GM12891 (cell line): ENCODE results near the gene OPCML.

Experiments
- POLR2A ChIP-seq: IDR thresholded peaks from 2 replicates; pipeline ENCODE4 v1.6.1; 2011; ENCODE audit warnings: low read depth, low read length, control low read depth
- POLR2AphosphoS5 ChIP-seq: IDR thresholded peaks from 2 replicates; pipeline ENCODE4 v1.6.1; 2011; ENCODE audit warnings: low read depth, low read length, control low read depth
- TAF1 ChIP-seq: IDR thresholded peaks from 2 replicates; pipeline ENCODE4 v1.6.1; 2011; ENCODE audit warnings: low read depth, low read length, control low read depth

- no peak for TF ChIP-seq POLR2AphosphoS5
- no peak for TF ChIP-seq POLR2A
- no peak for TF ChIP-seq TAF1
Observed at GRCh38 chr11:133212201-133212600, 320.1 kb downstream of the OPCML start.
